ENCODE data around the gene RBM23. TPM values are rescaled to one million over a fixed set of nuclear protein-coding genes. Genes with fewer than 3 reads are reported as not detected.

Gene RBM23
- total and polyA plus RNA-seq, 9 of the 15 experiments (the other 6 are each of a cell fraction or from before 2014, with no cell fraction given): 46.0 to 102 (median 58.5) TPM

DNA sequence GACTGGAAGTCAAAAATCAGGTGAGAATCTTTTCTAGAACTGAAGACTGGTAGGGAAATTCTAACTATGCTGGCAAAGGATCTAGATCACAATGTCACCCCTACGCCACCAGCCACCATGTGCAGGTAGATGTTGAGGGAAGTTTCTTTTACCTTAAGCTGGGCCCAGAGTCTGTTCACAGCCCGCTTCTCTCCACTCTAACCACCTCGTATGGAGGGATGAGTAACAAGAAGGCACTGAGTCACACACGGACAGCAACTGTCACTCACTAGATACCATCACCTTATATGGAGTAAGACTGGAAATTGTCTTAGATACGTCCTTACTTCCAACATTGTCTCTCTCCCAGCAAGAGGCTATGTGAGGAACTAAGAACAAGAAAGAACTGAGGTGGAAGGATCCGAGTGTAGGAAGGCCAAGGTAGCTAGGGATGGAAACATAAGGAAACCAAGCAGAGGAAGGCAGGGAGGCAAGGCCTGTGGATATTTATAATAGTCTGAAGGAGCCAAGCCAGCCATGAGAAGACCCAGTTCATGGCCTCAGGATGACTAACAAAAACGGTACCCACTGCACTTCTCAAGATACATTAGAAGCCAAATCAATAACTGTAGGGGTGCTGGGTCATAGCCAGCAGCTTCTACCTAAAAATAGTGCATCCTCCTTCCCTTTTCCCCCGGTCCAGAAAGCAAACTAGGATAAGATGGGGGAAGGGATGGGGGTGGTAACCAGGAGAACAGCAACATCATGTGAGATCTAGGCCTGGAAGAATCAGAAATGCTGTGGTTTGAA is 20.5 kb downstream of the RBM23 start (continued):
- TF ChIP-seq ZFX (CRISPR knock-in tag; IDR thresholded peaks at IDR 0.05): peak; percentile 25
- no peak for TF ChIP-seq ZNF717 (CRISPR knock-in tag; IDR thresholded peaks at IDR 0.05)
- no peak for TF ChIP-seq FOXA1 (IDR thresholded peaks at IDR 0.05; ENCODE audit: borderline replicate concordance)
- no peak for TF ChIP-seq POLR2B (IDR thresholded peaks at IDR 0.05; ENCODE audit: low read depth, partially characterized antibody)
- TF ChIP-seq POLR3A (IDR thresholded peaks at IDR 0.05; ENCODE audit: borderline replicate concordance, extremely low read depth, insufficient read depth, insufficient read length): no peak
- TF ChIP-seq, protein P1, sequence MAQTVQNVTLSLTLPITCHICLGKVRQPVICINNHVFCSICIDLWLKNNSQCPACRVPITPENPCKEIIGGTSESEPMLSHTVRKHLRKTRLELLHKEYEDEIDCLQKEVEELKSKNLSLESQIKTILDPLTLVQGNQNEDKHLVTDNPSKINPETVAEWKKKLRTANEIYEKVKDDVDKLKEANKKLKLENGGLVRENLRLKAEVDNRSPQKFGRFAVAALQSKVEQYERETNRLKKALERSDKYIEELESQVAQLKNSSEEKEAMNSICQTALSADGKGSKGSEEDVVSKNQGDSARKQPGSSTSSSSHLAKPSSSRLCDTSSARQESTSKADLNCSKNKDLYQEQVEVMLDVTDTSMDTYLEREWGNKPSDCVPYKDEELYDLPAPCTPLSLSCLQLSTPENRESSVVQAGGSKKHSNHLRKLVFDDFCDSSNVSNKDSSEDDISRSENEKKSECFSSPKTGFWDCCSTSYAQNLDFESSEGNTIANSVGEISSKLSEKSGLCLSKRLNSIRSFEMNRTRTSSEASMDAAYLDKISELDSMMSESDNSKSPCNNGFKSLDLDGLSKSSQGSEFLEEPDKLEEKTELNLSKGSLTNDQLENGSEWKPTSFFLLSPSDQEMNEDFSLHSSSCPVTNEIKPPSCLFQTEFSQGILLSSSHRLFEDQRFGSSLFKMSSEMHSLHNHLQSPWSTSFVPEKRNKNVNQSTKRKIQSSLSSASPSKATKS (CRISPR knock-in tag; IDR thresholded peaks at IDR 0.05): no peak
- no peak for TF ChIP-seq MCM2 (IDR thresholded peaks at IDR 0.05; ENCODE audit: low read depth)
- TF ChIP-seq ZNF592 (IDR thresholded peaks at IDR 0.05): peak; percentile 51
- TF ChIP-seq ARID1B (IDR thresholded peaks at IDR 0.05): peak; percentile 47
- no peak for TF ChIP-seq MTF1 (CRISPR knock-in tag; IDR thresholded peaks at IDR 0.05; ENCODE audit: borderline replicate concordance)
- TF ChIP-seq IFI16 (CRISPR knock-in tag; IDR thresholded peaks at IDR 0.05): no peak
- no peak for TF ChIP-seq ZKSCAN1 (IDR thresholded peaks at IDR 0.05; ENCODE audit: low read depth, low read length)
- no peak for TF ChIP-seq GTF2A2 (tag; IDR thresholded peaks at IDR 0.05)
- TF ChIP-seq, protein P2, sequence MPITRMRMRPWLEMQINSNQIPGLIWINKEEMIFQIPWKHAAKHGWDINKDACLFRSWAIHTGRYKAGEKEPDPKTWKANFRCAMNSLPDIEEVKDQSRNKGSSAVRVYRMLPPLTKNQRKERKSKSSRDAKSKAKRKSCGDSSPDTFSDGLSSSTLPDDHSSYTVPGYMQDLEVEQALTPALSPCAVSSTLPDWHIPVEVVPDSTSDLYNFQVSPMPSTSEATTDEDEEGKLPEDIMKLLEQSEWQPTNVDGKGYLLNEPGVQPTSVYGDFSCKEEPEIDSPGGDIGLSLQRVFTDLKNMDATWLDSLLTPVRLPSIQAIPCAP (CRISPR knock-in tag; IDR thresholded peaks at IDR 0.05; ENCODE audit: borderline replicate concordance): no peak

Measured in K562 (cell line).